HG03442 (cell line): ENCODE data around the gene TWIST1.
A peak's percentile ranks its signal among the peaks of the same experiment; 100 is the strongest.

ENCODE experiments used
- ATAC-seq: cut with Tn5 transposase; IDR thresholded peaks from one replicate; pipeline ENCODE4 v1.9.1; 2021; ENCODE audit warnings: mild to moderate bottlenecking, moderate library complexity; ENCODE audit not compliant: unreplicated experiment

The TWIST1 gene

DNA sequence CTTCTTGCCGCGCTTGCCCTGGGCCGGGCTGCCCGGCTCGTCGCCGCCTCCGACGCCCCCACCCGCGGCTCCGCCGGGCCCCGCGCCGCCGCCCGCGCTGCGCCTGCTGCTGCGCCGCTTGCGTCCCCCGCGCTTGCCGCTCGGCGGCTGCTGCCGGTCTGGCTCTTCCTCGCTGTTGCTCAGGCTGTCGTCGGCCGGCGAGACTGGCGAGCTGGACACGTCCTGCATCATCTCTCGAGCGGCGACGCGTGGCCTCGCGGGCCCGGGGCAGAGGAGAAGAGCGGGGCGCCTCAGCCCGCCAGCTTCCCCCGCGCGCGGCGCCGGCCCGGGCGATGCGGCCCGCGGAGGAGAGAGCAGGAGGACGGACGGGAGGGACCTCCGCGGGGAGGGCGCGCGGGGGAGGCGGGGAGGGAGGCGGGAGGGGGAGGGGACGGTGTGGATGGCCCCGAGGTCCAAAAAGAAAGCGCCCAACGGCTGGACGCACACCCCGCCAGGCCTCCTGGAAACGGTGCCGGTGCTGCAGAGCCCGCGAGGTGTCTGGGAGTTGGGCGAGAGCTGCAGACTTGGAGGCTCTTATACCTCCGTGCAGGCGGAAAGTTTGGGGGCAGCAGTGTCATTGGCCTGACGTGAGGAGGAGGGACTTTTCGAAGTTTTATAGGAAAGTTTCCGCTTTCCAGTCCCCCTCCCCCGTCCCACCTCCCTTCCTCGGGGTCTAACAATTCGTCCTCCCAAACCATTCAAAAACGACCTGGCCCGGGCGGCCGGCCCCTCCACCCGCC, at the start of gene TWIST1:
TSS of gene TWIST1 (minus strand) at position 546 of the 779 bp plus-strand sequence. CDS start at position 231, 315 bp downstream.
- peak; percentile 45 for ATAC-seq

DNA sequence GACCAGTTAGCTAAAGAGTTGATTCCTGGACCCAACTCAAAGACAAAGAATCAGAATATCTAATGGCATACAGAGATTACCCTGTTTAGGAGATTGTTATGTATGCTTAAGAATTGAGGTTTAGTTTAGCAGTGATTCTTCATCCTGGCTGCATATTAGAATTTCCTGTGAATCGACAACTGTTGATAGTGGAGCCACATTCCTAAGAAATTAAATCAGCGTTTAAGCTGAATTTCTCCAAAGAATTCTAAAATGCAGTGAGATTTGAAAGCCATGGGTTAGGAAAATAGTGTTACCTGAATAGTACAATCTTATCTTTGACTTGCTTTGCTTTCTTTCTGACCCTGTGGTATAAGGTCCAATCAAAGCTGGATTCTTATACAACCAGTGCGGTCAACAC, 44.2 kb upstream of the TWIST1 start:
- ATAC-seq: no peak

DNA sequence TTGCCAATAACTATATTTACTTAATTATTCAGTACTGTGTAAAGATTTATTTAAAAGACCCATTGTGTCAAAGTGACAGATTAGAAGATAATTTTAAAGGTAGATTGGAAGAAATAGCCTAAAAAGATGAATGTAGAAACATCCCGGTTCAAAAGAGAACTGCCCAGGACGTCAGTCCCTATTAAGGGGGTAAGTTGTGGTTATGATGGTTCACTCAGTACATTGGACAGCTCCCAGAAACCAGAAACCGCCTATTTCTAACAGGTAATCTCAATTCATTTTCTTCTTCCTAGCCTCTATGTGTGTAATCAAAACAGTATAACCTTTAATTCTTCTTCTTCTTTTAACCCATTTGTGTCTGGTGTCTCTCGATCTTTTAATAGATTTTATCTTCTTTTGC, 29.3 kb upstream of the TWIST1 start:
- ATAC-seq: no peak

DNA sequence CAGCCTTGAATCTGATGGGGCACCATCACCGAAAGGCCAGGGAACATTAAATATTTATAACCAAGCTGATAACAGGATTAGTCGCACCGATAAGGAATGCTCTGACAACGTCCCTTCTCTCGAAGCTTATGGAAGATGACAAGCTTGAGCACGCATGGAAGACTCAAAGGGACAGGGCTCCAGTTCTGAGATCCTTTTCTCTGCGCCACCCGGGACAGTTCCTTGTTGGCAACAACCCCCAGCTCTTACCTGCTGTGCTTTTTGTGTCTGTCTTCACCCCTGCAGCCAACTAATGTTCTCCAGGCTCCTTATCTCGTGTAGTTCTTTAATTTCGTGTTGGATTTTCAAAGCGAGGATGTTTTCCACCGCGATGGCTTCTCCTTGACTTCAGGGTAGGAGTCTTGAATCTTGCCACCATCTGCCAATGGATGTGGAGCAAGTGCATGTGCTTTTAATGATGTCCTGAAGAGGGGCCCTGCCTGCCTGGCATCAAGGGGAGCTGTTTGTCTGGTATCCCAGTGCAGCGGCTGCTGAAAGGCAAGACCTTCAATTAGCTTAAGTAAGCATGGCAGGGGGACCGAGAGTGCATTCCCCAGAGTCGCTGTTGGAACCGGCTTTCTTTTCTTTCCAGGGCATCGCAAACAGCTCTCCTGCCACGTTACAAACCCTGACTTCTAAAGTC, 28.1 kb upstream of the TWIST1 start:
- no peak for ATAC-seq

DNA sequence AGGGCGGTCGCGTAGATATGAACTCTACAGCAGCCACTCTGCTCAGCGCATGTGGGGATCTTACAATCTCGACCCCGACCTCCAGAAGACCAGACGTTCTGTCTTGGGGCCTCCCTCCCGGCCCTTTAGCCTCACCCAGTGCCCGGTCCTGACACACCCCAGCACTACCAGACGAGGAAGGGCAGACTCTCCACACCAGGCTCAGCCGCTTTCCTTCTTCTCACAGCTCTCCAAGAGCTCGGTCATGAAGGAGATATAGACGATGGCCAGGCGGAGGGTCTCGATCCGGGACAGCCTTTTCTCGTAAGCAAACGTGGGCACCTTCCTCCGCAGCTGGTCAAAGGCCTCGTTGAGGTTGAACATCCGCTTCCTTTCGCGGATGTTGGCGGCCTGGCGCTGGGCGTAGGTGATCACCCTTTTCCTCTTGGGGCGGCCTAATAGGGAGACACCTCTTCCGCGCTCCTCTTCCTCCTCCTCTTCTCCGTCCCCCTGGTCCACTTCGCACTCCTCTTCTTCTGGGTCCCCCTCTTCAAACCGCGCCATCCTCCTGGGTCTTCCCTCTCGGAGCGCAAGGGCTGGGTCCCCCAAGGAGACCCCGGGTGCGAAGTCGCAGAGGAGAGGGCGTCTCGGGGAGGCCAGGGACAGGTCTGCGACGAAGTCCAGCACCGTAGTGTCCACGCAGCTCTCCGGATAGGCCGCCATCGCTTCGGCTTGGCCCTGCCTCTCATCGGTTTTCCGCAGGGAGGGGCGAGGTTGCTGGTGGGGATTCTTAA, 27.4 kb upstream of the TWIST1 start, which contains the start of gene FERD3L:
TSS of gene FERD3L (minus strand) at position 761 of the 773 bp plus-strand sequence. CDS start at position 702, 59 bp downstream.
- ATAC-seq: no peak

DNA sequence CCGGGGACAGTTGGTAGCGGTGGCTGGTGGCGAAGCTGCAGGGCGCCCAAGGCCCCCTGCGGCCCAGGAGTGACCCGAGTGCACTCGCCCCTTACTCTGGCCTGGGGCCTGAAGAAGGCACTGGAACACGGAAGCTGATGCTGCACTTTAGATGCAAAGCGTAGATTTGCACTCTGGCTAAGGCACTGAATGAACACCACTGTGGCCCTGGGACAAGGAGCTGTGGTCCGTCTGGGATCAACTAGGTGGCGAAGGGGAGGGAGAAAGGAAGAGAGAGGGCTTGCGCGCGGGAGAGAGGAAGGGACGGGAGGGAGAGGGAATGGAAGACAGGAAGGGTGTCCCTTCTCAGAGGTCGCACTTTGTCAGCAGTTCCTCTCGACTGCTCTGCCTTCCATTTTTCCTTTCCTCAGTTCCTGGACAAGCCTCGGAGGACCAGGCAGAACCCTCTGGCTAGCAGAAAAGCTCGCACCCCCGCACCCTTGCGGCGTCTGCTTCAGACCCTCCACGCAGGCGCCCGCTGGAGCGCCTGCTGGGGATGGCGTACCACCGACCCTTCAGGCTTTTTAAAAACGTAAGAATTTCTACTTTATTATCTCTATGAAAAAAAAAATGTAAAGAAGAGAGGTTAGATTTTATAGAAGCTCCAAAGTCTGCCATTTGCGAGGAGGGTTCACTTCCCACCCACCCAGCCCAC, 26.6 kb upstream of the TWIST1 start:
- no peak for ATAC-seq

DNA sequence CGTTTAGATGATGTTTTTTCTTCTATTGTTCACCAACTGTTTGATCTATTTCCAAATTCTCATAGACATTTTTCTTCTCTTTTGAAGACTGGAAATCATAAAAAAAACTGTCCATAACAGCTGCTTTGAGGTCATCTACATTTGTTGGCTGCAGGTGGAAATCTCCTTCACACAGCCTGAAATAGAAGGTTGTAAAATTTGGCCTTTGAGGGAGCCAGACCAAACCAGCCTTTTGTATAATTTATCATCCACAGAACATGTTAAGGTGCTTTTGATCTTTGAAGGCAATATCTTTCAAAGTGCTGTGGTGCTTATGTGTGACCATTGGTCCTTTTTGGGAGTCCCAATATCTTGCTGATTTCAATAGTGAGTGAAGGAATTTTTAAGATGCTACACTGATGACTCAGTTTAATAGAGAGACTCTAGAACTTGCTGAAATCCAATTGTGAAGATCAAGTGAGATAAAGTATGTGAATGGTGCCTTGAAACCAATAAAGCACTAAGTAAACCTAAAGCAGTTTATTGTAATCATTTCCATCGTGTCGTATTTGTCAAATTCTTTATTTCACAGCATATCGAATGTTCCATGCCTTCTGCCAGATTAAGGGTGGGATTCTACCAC, 22.4 kb upstream of the TWIST1 start:
- ATAC-seq: no peak

DNA sequence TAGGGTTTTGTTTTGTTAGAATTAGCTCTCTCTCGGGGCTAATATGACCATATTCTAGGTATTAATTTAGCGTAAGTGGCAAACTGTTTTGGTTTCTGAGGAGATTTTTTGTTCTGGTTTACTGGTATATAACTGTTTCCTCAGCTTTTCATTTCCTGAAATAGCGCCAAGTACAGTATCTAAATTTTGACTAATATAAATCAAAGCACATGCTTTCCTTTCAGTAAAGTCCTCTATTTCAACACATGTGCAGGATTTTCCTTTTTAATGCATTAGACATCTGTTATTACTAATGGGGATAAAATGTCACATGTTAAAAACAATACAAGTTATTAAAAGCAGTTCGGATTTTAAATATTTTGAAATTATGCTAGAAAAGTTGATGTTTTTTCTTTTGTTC, 16.4 kb upstream of the TWIST1 start:
- ATAC-seq: no peak

DNA sequence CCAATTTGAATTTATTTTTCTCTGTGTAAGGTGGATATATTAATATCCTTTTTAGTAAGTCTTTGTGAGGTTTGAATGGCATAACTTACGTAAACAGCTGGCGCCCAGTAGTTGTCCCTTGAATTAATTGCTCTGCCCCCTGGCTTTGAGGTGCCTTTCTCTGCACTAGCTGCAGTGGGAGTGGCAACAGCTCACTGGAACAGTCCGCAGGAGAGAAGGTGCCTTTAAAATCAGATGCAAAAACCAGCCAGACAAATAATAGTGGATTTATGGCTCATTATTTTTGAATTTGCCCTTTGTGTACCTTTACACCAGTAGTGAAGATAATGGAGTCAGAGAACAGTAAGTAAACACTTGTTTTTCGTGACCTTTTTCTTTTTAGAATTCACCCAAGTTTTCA, 16.0 kb upstream of the TWIST1 start:
- ATAC-seq: no peak

DNA sequence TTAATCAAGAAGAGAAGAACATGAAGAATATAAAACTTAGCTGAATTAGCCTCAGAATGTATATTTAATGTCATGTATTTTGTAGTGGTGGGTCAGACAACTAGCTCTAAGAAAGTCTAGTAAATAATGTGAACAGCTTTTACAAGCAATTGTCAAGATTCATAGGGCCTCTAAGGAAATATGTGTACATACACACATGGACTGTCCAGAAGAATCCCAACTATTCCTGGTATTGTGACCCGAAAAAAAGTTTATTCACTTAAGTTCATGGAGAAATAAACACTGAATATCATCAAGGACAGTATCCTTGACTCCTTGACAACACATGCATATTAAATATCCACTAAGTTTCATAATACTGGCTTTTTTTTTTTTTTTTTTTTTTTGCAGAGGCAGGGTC, 11.4 kb upstream of the TWIST1 start:
- no peak for ATAC-seq

DNA sequence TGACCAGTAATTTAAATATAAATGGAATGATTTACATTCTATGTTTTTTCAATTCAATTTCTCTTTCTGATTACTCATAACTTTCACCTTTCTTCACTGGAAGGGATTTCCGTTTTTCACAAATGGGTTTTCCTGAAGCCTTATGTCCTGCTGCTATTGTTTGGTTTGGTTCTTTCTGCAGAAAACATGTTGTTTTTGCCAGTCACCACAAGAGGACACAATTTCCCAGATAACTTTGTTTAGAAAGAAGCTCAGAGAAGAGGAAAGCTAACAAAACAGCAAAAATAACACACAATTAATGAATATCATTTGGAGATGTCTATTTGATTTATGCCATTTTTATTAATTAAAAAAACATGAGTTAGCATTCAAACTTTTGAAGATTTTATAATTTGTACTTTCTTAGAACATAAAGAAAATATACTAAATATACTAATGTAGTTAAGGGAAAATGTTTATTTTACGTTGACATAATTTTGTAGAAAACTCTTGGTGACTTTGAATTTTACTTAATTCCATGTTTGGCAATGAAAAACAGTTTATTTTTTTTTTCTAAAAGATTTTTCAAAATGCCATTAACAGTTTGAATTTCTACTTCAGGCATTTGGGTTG, 4.6 kb upstream of the TWIST1 start:
- no peak for ATAC-seq

DNA sequence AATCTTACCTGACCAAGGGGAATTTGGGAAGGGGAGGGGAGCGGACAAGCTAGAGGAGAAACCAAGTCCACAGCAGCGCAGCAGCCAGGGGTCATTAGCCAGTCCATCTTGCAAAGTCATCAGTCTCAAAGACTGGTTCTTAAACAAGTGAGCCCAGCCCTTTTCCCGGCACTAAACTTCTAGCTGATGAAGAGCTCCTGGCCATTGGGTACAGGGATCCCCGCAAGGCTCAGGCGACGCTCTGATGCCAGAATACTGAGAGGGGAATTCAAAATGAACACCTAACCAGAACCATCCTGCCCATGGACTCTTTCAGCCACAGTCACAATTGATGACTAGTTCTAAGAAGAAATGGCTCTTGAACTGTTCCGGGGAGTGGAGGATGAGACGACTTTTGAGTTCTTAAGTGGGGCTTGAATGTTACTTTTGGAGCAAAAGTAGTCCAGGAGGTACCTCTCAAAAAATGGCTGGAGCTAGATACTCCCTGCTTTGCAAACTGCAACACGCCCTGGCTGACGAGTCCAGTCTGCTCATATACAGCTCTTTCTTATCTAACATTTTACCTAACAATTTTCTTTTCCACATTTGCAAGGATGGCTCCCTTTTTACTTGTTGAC, 2.5 kb upstream of the TWIST1 start:
- no peak for ATAC-seq

DNA sequence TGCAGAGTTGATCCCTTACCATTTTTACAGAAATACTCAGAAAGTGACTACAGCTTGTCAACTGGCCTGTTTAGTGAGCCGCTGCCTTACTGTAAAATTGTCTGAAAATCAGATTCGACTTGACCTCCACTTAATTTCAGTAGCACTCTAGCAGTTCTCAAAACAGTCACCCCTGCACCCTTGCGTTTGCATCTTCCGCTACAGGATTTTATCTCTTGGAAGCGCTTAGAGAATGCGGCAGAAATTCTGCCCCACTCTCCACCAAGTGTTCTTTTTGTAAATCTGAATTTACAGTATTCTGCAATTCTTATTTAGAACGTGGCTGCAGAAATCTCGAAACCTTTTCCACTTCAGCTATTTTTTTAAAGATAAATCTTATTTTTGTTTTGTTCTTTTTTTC, 1.9 kb upstream of the TWIST1 start:
- ATAC-seq: no peak

DNA sequence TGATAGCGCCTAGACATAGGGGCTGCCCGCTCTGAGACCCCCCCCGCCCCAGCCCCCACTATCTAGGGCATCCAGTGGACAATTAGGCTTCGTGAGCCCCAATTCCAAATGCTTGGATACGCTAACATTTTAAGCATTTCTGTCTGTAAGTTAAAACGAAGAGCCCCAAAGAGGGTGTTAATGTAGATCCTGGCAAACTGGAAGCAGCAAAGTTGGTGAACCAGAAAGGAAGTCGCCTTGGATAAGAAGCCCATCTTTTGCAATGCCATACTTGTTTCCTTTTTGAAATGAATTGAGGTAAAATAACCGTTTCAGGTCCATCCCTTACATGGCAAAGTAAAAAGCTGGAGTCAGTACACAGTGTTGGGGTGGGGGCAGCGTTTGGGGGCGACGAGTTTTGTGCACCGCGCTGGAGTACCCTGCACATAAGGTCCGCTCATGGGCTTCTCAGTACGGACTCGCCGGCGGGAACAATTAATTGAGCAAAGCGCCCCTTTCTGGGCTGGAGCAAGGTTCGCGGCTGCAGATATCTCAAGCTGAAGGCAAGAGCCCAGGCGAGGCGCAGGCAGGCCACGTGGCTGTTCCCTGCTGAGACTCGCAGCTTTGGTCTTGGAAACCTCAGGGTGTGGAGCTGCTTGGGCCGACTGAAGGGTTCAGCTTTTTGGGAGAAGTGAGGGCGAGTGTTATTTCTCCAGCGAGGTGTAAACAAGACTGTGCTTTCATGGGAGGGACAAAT, 1.4 kb upstream of the TWIST1 start:
- no peak for ATAC-seq

DNA sequence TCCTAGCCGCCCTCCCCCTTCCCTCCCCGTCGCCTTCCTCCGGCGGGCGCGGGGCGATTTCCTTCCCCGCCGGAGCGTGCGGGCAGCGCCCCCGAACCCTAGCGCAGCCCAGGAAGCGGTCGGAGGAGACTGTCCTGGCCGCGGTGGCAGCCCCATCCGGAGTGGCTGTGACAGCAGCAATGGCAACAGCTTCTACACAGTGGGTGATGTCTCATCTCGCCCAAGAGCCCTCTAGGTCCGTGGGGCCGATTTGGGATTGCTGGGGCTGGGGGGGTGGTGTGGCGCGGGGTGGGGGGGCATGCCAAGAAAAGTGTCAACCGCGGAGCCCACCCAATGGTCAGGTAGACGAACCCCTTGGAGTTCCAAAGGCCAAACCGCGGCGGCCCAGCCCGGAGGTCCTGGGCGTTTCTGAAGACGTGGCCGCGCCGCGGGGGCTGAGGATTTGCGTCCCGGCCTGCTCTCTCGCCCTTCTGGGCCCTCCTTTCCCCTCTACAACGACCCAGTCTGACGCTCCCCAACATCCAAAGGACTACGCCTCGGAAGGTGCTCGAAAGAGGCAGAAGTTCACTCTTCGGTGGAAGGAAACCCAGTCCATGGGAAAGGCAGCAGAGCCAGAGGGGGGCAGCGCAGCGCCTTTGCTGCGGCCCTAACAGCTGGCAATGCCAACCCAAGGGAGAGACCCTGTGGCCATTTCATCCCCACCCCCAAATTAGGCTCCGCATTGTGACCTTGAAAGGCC, 603 bp upstream of the TWIST1 start:
- ATAC-seq: no peak

DNA sequence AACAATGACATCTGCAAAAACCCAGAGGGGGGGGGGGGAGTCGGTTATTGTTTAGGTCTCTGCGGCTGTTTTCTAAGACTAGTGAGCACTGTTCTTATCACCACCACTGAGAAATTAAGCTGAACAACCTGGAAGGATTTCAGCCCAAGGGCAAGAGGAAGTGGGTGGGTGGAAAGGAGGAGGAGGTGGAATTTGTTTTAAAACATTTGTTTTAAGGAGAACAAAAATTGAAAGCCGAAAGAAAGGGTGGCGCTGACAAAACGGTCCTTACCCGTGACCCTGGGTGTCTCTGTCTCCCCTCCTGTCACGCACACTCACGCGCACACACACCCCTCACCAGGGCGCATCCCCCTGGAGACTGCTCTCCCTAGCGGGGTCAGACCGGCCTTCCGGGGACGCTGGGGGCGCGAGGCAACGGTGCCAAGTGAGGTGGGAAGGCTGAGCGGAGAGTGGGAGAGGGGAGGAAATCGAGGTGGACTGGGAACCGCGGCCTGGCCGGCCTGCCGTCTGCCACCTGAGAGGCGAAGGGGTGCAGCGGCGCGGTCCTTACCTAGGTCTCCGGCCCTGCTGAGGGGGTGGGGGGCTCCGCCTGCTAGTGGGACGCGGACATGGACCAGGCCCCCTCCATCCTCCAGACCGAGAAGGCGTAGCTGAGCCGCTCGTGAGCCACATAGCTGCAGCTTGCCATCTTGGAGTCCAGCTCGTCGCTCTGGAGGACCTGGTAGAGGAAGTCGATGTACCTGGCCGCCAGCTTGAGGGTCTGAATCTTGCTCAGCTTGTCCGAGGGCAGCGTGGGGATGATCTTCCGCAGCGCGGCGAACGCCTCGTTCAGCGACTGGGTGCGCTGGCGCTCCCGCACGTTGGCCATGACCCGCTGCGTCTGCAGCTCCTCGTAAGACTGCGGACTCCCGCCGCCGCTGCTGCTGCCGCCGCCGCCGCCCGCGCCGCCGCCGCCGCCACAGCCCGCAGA, 1.0 kb downstream of the TWIST1 start:
- peak; percentile 24 for ATAC-seq

DNA sequence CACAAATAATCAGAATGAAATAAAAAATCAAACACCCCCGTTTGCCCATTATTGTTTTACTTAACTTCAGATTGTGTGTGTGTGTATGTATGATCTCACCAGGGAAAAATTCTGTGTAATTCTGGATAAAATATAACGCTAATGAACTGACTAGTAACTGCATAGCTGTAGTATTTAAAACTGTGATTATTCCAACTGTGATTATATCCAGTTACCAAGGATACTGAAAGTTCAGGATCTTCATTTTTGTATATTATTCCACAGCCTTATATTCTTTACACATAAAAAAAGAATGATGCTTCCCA, 2.9 kb downstream of the TWIST1 start:
- no peak for ATAC-seq
